Measurements from ENCODE around the gene CEP57L1. TPM values are rescaled to one million over a fixed set of nuclear protein-coding genes. Genes with fewer than 3 reads are reported as not detected.

CEP57L1 gene
- total and polyA plus RNA-seq, 10 of the 15 experiments (the other 5 are each of a cell fraction or from before 2014, with no cell fraction given) = 12.7 to 30.5 (median 21.9) TPM

GRCh38 chr6:109088995-109089394 is 6.3 kb upstream of the CEP57L1 start:
- no peak overlapping the region for H3K27ac ChIP-seq (ENCODE audit: control insufficient read depth, insufficient read depth)
- H3K4me3 ChIP-seq = no peak overlapping the region
- H2AFZ ChIP-seq (ENCODE audit: control insufficient read depth, low read depth, low read length) = no peak overlapping the region
- H3K27me3 ChIP-seq (replicated peaks in 1 of 2; ENCODE audit: control insufficient read depth in 2 of 2, insufficient read depth in 2 of 2, low read length in 1 of 2) = no peaks in the 10 kb centered on the region
- ATAC-seq (no peak), DNase-seq (ENCODE audit: low read depth, low spot score) (no peak), FAIRE-seq (no peak)
- in situ Hi-C loops (cut with MboI) (no loop called here), intact Hi-C loops (cut with micrococcal nuclease; ENCODE audit: unreplicated experiment) (no loop called here)
- no peaks in the 10 kb centered on the region for H3K36me3 ChIP-seq (ENCODE audit: control insufficient read depth in 2 of 2, insufficient read depth in 2 of 2, low read length in 1 of 2)
- ChIA-PET CTCF (interaction anchor here (0.5 to 8.5 kb wide), 2 partner anchors 15 to 308 kb away, joined by 3 to 38 read pairs; no protein-coding TSS in a partner anchor), POLR2A (interaction anchor here (0.5 to 0.6 kb wide), 2 partner anchors 10 to 375 kb away, joined by 3 read pairs; no protein-coding TSS in a partner anchor), RAD21 (ENCODE audit: unreplicated experiment) (interaction anchor here (1.0 kb wide), 1 partner anchor 171 kb away, joined by 3 read pairs; no protein-coding TSS in a partner anchor), SMC1A (ENCODE audit: uncharacterized antibody, unreplicated experiment) (interaction anchor here (0.7 to 1.2 kb wide), 2 partner anchors 14 to 16 kb away, joined by 3 read pairs; no protein-coding TSS in a partner anchor)
- TF ChIP-seq NFIC (IDR thresholded peaks at IDR 0.05; ENCODE audit: low read depth, low read length) (no peak), WRNIP1 (IDR thresholded peaks at IDR 0.05; ENCODE audit: borderline replicate concordance, low read depth, low read length) (no peak), NBN (IDR thresholded peaks at IDR 0.05) (no peak), KAT2A (conservative IDR thresholded peaks at IDR 0.05; ENCODE audit: control insufficient read depth, low read depth, low read length) (no peak), KLF5 (IDR thresholded peaks at IDR 0.05; ENCODE audit: partially characterized antibody) (no peak), KDM1A (IDR thresholded peaks at IDR 0.05; ENCODE audit: borderline replicate concordance) (no peak), ZBTB40 (IDR thresholded peaks at IDR 0.05; ENCODE audit: borderline replicate concordance) (no peak), ELK1 (IDR thresholded peaks at IDR 0.05; ENCODE audit: low read depth, low read length) (no peak)
- peaks cover 2% of the 10 kb centered on the region; the same call in 1 of the 2 replicates for H3K79me2 ChIP-seq (ENCODE audit: control insufficient read depth, insufficient read depth, low read length)
- no peaks in the 10 kb centered on the region for H4K20me1 ChIP-seq (ENCODE audit: control insufficient read depth, insufficient read depth)
- H3K9me3 ChIP-seq (replicated peaks; ENCODE audit: control insufficient read depth, insufficient read depth, low read length) = no peaks in the 10 kb centered on the region
- WGBS (ENCODE audit: insufficient coverage, insufficient replicate concordance, low lambda C conversion rate, missing lambda C conversion rate) = 95% methylated on average over 1 of the region's 1 CpG
- no peak overlapping the region for H3K4me2 ChIP-seq (ENCODE audit: control insufficient read depth, insufficient read depth)
- H3K4me1 ChIP-seq (ENCODE audit: control insufficient read depth, insufficient read depth, low read length) = no peaks in the 10 kb centered on the region
- H3K9ac ChIP-seq (ENCODE audit: control insufficient read depth, insufficient read depth, low read length) = no peak overlapping the region
- BruUV-seq (replicated peaks) = no TSS peak
